ENCODE results near the gene SLC7A6. TPM values are rescaled to one million over a fixed set of nuclear protein-coding genes. Genes with fewer than 3 reads are reported as not detected.

Gene SLC7A6
- total and polyA plus RNA-seq, 2 of the 13 experiments (the other 11 are each of a cell fraction or from before 2014, with no cell fraction given): 35.8 to 70.8 TPM

DNA sequence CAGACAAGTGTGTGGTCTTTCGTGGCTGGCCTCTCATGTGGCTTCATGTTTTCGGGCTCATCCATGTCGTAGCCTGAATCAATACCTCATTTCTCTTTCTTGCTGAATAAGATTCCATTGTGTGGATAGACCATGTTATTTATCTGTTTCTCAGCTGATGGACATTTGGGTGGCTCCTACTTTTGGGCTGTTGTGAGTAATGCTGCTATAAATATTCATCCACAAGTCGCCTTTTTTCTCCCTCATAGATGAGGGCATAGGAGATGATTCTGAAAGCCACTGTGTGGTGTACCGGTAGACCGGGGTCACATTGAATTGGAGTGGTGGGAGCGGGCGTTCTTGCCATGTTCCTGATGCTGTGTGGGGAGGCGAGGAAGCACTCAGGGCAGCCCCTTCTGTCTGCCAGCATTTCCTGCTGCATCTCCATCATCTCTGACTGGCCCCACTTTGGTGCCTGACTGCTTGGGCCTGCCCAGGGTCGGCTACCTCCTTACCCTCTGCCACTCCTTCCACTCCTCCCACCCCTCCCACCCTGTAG lies 86.6 kb downstream of the SLC7A6 start:
- no TSS peak for BruUV-seq (replicated peaks)
- Histone ChIP-seq H3K27me3 (ENCODE audit: control insufficient read depth in 1 of 2, insufficient read depth in 2 of 2, low read length in 2 of 2) (no peaks in the 10 kb centered on the region), H4K20me1 (ENCODE audit: insufficient read depth, low read length) (no peaks in the 10 kb centered on the region; the same call in 1 of the 2 replicates), H3K4me1 (ENCODE audit: insufficient read depth, low read length) (no peaks in the 10 kb centered on the region), H3K4me3 (replicated peaks in 1 of 3; ENCODE audit: insufficient read depth in 1 of 3, low read depth in 2 of 3, low read length in 3 of 3) (no peak overlapping the region), H3K36me3 (replicated peaks in 1 of 2; ENCODE audit: control insufficient read depth in 1 of 2, insufficient read depth in 2 of 2, low read length in 2 of 2) (peaks cover 56 to 100% of the 10 kb centered on the region in 2 experiments), H3K9ac (ENCODE audit: insufficient read depth, low read depth, low read length) (no peak overlapping the region), H3K79me2 (ENCODE audit: insufficient read depth, low read length) (no peaks in the 10 kb centered on the region), H3K4me2 (ENCODE audit: low read depth, low read length) (no peak overlapping the region), H3K9me3 (ENCODE audit: low read length) (no peaks in the 10 kb centered on the region), H3K27ac (ENCODE audit: extremely low read length, insufficient read depth, low read length) (no peak overlapping the region), H2AFZ (ENCODE audit: low read length) (no peak overlapping the region)
- intact Hi-C loops (cut with micrococcal nuclease; ENCODE audit: unreplicated experiment) (no loop called here), in situ Hi-C loops (cut with HindIII; ENCODE audit: extremely low pct_ligation_motif_present, low pct_unique_long_range_greater_than_20kb) (no loop called here)
- ChIA-PET CTCF (ENCODE audit: low intra/inter-chr PET ratio, low total read pairs) (no interaction called here), POLR2A (no interaction called here)
- WGBS (ENCODE audit: low lambda C conversion rate): 97% methylated on average over 10 of the region's 10 CpGs
- DNase-seq (ENCODE audit: low spot score) (no peak), FAIRE-seq (no peak), ATAC-seq (no peak)
- TF ChIP-seq, protein P1, sequence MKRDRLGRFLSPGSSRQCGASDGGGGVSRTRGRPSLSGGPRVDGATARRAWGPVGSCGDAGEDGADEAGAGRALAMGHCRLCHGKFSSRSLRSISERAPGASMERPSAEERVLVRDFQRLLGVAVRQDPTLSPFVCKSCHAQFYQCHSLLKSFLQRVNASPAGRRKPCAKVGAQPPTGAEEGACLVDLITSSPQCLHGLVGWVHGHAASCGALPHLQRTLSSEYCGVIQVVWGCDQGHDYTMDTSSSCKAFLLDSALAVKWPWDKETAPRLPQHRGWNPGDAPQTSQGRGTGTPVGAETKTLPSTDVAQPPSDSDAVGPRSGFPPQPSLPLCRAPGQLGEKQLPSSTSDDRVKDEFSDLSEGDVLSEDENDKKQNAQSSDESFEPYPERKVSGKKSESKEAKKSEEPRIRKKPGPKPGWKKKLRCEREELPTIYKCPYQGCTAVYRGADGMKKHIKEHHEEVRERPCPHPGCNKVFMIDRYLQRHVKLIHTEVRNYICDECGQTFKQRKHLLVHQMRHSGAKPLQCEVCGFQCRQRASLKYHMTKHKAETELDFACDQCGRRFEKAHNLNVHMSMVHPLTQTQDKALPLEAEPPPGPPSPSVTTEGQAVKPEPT (CRISPR knock-in tag; IDR thresholded peaks at IDR 0.05; ENCODE audit: low read depth): no peak
- TF ChIP-seq, protein P2, sequence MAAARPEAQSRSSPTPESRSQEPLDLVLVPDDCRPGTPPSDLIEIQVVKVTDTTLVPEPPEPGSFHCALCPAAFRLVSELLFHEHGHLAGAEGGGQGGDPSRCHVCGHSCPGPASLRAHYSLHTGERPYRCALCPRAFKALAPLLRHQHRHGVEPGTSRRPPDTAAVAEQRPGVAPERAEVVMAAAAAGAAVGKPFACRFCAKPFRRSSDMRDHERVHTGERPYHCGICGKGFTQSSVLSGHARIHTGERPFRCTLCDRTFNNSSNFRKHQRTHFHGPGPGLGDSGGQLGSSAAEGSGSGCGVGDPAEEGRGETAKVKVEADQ (CRISPR knock-in tag; IDR thresholded peaks at IDR 0.05; ENCODE audit: borderline replicate concordance): no peak
- TF ChIP-seq FOSL1 (CRISPR knock-in tag; IDR thresholded peaks at IDR 0.05; ENCODE audit: borderline replicate concordance) (no peak), MTA3 (CRISPR knock-in tag; IDR thresholded peaks at IDR 0.05) (no peak), ZNF331 (CRISPR knock-in tag; IDR thresholded peaks at IDR 0.05) (no peak), ZNF337 (CRISPR knock-in tag; IDR thresholded peaks at IDR 0.05; ENCODE audit: borderline replicate concordance, low read depth) (no peak), TAF1 (CRISPR knock-in tag; IDR thresholded peaks at IDR 0.05) (no peak), ZFP41 (CRISPR knock-in tag; IDR thresholded peaks at IDR 0.05; ENCODE audit: borderline replicate concordance) (no peak), PPARG (CRISPR knock-in tag; conservative IDR thresholded peaks at IDR 0.05) (no peak), ZNF251 (CRISPR knock-in tag; IDR thresholded peaks at IDR 0.05) (no peak), POLR2AphosphoS2 (IDR thresholded peaks at IDR 0.05; ENCODE audit: low read depth, low read length) (no peak), SMAD3 (CRISPR knock-in tag; IDR thresholded peaks at IDR 0.05) (no peak), HNF4G (IDR thresholded peaks at IDR 0.05; ENCODE audit: borderline replicate concordance, low read depth, low read length) (no peak), HNF4G (CRISPR knock-in tag; IDR thresholded peaks at IDR 0.05; ENCODE audit: borderline replicate concordance, low read depth) (no peak), KAT7 (CRISPR knock-in tag; IDR thresholded peaks at IDR 0.05; ENCODE audit: borderline replicate concordance) (no peak)
- TF ChIP-seq, protein P3, sequence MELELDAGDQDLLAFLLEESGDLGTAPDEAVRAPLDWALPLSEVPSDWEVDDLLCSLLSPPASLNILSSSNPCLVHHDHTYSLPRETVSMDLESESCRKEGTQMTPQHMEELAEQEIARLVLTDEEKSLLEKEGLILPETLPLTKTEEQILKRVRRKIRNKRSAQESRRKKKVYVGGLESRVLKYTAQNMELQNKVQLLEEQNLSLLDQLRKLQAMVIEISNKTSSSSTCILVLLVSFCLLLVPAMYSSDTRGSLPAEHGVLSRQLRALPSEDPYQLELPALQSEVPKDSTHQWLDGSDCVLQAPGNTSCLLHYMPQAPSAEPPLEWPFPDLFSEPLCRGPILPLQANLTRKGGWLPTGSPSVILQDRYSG (CRISPR knock-in tag; IDR thresholded peaks at IDR 0.05): no peak
- TF ChIP-seq, protein P4, sequence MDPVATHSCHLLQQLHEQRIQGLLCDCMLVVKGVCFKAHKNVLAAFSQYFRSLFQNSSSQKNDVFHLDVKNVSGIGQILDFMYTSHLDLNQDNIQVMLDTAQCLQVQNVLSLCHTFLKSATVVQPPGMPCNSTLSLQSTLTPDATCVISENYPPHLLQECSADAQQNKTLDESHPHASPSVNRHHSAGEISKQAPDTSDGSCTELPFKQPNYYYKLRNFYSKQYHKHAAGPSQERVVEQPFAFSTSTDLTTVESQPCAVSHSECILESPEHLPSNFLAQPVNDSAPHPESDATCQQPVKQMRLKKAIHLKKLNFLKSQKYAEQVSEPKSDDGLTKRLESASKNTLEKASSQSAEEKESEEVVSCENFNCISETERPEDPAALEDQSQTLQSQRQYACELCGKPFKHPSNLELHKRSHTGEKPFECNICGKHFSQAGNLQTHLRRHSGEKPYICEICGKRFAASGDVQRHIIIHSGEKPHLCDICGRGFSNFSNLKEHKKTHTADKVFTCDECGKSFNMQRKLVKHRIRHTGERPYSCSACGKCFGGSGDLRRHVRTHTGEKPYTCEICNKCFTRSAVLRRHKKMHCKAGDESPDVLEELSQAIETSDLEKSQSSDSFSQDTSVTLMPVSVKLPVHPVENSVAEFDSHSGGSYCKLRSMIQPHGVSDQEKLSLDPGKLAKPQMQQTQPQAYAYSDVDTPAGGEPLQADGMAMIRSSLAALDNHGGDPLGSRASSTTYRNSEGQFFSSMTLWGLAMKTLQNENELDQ (CRISPR knock-in tag; IDR thresholded peaks at IDR 0.05; ENCODE audit: borderline replicate concordance): no peak
- TF ChIP-seq, protein P5, sequence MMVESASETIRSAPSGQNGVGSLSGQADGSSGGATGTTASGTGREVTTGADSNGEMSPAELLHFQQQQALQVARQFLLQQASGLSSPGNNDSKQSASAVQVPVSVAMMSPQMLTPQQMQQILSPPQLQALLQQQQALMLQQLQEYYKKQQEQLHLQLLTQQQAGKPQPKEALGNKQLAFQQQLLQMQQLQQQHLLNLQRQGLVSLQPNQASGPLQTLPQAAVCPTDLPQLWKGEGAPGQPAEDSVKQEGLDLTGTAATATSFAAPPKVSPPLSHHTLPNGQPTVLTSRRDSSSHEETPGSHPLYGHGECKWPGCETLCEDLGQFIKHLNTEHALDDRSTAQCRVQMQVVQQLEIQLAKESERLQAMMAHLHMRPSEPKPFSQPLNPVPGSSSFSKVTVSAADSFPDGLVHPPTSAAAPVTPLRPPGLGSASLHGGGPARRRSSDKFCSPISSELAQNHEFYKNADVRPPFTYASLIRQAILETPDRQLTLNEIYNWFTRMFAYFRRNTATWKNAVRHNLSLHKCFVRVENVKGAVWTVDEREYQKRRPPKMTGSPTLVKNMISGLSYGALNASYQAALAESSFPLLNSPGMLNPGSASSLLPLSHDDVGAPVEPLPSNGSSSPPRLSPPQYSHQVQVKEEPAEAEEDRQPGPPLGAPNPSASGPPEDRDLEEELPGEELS (CRISPR knock-in tag; IDR thresholded peaks at IDR 0.05): no peak
